Measurements from ENCODE around the gene APOL2. TPM values are rescaled to one million over a fixed set of nuclear protein-coding genes. Genes with fewer than 3 reads are reported as not detected.
A peak's percentile ranks its signal among the peaks of the same experiment; 100 is the strongest.
"Not testable (repeated sequence)": the region's sequence is repeated elsewhere in the genome, so short reads cannot be mapped to it uniquely, and the experiment has no call there.

Gene APOL2
- total RNA-seq, 1 donor from 2014 or later: 38.3 TPM

DNA sequence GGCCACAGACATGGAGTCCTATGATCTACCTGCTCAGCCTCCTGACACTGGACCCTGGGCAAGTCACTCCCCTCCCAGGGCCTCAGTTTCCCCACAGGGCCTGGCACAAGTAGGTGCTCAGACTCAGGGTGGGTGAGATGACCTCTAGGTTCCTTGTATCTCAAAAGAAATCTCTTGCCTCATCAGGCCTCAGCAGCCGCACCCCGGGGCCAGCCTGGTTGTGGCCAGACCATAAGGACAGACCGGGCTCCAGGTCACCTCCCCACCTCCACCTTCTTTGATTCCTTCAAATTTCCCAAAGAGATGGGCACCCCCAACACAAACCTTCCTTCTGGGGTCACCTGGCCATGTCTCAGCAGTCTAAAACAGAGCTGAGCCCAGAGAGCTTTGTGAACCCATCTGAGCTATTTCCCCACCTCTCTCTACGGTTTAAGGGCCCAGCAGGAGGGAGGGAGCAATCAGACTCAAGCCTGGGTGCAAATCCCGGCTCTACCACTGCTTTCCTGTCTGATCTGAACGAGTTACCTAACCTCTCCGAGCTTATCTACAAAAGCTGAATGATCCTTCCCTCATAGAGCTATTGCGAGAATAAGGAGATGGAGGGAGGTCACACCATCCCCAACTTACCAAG, 35.2 kb downstream of the APOL2 start:
- Mint-ChIP-seq H3K36me3 (ENCODE audit: low read depth) (no peaks in the 10 kb centered on the region), H3K27ac (no peak overlapping the region), H3K27me3 (peaks cover 8% of the 10 kb centered on the region), H3K4me3 (peak overlapping the region; percentile 52), H3K4me1 (peaks cover 23% of the 10 kb centered on the region), H3K9me3 (peaks cover 2% of the 10 kb centered on the region)
- CTCF ChIA-PET: no interaction called here
- TF ChIP-seq, protein P1, sequence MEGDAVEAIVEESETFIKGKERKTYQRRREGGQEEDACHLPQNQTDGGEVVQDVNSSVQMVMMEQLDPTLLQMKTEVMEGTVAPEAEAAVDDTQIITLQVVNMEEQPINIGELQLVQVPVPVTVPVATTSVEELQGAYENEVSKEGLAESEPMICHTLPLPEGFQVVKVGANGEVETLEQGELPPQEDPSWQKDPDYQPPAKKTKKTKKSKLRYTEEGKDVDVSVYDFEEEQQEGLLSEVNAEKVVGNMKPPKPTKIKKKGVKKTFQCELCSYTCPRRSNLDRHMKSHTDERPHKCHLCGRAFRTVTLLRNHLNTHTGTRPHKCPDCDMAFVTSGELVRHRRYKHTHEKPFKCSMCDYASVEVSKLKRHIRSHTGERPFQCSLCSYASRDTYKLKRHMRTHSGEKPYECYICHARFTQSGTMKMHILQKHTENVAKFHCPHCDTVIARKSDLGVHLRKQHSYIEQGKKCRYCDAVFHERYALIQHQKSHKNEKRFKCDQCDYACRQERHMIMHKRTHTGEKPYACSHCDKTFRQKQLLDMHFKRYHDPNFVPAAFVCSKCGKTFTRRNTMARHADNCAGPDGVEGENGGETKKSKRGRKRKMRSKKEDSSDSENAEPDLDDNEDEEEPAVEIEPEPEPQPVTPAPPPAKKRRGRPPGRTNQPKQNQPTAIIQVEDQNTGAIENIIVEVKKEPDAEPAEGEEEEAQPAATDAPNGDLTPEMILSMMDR (IDR thresholded peaks at IDR 0.05): no peak
- ATAC-seq (ENCODE audit: low read depth): no peak
- POLR2A ChIA-PET: no interaction called here
- no peak for DNase-seq
- intact Hi-C loops (cut with micrococcal nuclease): no loop called here

DNA sequence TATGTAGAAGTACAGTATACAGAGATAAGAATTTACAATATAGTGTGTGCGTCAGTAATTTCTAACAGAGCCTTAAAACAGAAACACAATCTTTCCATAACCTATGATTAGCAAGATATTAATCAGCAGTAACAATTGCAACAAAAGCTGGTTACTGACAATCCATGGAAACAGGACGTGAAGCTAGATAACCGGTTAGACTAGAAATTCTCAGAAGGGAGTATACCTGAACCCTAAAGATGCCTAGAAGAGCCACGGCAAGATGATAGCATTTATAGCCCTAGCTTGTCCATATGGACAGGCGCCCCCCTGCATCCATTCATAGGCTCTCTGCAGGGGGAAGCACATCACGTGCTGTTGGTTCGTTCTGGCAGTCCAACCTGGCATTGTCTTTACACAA, 35.9 kb downstream of the APOL2 start:
- H3K4me3 Mint-ChIP-seq; H3K9me3 Mint-ChIP-seq; intact Hi-C loops (cut with micrococcal nuclease); ATAC-seq (ENCODE audit: low read depth); DNase-seq; CTCF ChIA-PET; H3K36me3 Mint-ChIP-seq (ENCODE audit: low read depth); POLR2A ChIA-PET; H3K27ac Mint-ChIP-seq: not testable (repeated sequence)
- peaks cover 25% of the 10 kb centered on the region for H3K4me1 Mint-ChIP-seq
- peaks cover 10% of the 10 kb centered on the region for H3K27me3 Mint-ChIP-seq

DNA sequence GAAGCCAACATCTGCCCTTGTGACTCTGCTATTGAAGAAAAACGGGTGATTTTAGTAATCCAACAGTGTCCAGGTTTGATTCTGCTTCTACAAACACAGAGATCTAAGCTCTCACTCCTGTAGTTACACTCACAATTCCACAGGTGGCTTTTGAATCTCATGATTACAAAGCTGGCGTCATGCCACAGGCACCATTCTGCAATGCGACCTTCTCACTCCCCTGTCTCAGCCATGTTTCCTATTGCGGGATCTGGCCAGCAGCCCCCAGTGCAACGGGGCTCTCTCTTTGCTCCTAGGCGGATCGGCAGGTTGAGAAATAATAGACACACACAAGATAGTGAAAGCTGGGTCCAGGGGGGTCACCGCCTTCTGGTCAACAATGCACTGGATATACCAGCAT, 36.4 kb downstream of the APOL2 start:
- H3K27me3 Mint-ChIP-seq: peaks cover 16% of the 10 kb centered on the region
- intact Hi-C loops (cut with micrococcal nuclease); H3K9me3 Mint-ChIP-seq; DNase-seq; H3K27ac Mint-ChIP-seq; H3K4me3 Mint-ChIP-seq; H3K36me3 Mint-ChIP-seq (ENCODE audit: low read depth); ATAC-seq (ENCODE audit: low read depth); CTCF ChIA-PET; POLR2A ChIA-PET: not testable (repeated sequence)
- peaks cover 30% of the 10 kb centered on the region for H3K4me1 Mint-ChIP-seq

DNA sequence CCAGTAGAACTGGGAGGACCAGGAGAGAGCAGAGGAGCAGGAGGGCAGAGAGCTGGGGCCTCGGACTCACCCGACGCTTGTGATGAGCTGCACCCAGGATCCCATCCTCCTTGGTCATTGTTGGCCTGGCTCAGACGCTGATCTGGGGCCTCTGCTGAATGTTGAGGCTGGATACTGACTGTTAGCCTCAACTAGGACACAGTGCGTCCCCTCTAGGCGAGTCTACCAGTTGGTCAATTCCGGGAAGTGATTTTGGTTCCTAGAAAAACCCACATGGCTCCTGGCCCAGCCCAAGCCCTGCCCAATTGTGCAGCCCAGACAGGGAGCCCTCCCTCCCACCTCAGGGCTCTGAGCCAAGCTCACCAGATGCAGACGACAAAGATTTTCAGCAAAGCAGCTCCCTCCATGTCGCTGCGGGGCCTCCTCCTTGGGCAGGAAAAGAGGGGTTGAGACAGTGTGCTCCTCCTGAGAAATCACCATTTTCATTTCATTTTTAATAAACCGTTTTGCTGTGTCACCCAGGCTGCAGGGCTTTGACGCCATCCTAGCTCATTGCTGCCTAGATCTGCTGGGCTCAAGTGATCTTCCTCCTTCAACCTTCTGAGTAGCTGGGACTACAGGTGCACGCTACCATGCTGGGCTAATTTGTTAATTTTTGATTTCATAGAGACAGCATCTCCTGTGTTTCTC, 37.6 kb downstream of the APOL2 start, which contains the start of gene APOL4:
Gene APOL4, minus strand, starts transcription at position 180 of the 690 bp plus-strand sequence. Its CDS starts 75 bp downstream, at position 105.
- POLR2A ChIA-PET: no interaction called here
- no peak within 1 kb of the TSS for H3K27ac Mint-ChIP-seq

DNA sequence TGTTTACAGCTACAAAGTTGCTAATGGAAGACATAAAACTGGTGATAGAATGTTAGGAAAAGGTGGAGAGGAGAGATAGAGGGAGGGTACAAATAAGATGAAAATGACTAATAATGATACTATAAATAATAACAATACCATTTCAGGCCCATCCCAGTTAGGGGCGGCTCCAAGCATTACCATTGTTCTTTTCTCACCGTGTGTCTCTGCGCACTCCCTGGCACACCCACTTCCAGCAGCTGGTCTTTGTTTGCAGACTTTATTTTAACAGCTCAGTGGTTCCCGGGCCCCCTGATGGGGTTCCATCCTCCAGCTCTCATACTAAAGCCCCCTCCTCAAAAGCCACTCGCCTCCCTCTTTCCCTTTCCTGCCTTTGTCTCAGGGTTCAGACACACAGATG, 38.3 kb downstream of the APOL2 start:
- H3K4me3 Mint-ChIP-seq; intact Hi-C loops (cut with micrococcal nuclease); ATAC-seq (ENCODE audit: low read depth); CTCF ChIA-PET; POLR2A ChIA-PET; DNase-seq; H3K27ac Mint-ChIP-seq; H3K36me3 Mint-ChIP-seq (ENCODE audit: low read depth); H3K9me3 Mint-ChIP-seq: not testable (repeated sequence)
- peaks cover 17% of the 10 kb centered on the region for H3K27me3 Mint-ChIP-seq
- peaks cover 35% of the 10 kb centered on the region for H3K4me1 Mint-ChIP-seq

More for the DNA sequence above, 37.6 kb downstream of the APOL2 start, which contains the start of gene APOL4:
- CTCF ChIA-PET: no interaction called here
- ATAC-seq (ENCODE audit: low read depth): no peak
- Mint-ChIP-seq H3K4me3 (no peak within 1 kb of the TSS), H3K4me1 (peaks cover 40% of the 10 kb centered on the region), H3K9me3 (no peaks in the 10 kb centered on the region), H3K27me3 (peaks cover 17% of the 10 kb centered on the region), H3K36me3 (ENCODE audit: low read depth) (no peaks in the 10 kb centered on the region)
- no peak for DNase-seq
- intact Hi-C loops (cut with micrococcal nuclease): no loop called here
- TF ChIP-seq, protein P1 (IDR thresholded peaks at IDR 0.05): no peak

DNA sequence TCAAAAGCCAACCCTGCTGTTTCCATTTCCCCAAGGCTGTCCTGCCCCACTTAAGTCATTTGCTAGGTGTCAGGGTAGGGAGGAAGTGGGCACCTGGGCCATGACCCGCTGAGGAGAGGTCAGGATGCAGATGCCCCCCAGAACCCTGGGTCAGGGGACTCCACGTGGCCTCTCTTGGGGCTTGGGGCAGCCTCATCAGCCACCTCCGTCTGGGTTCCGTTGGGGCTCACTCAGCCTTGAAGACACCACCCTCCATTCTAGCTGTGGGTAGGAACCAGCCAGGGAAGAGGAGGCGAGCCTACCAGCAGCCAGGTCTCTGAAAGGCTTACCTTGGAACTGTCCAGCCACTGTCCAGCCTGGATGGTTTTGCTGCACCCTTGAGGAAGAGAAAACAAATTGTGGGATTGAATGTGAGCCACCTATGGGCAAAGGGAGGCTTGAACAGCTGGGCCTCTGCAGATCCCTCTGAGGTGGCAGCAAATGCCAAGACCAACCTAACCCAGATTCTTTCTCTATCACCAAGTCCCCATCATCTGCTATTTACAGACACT, 40.3 kb downstream of the APOL2 start:
- CTCF ChIA-PET: no interaction called here
- H3K27me3 Mint-ChIP-seq: peaks cover 17% of the 10 kb centered on the region
- TF ChIP-seq, protein P1 (IDR thresholded peaks at IDR 0.05): no peak
- POLR2A ChIA-PET: no interaction called here
- DNase-seq (no peak), ATAC-seq (ENCODE audit: low read depth) (no peak)
- intact Hi-C loops (cut with micrococcal nuclease): loop anchor here (5.0 kb wide), 3 partner anchors 38 to 288 kb away; partner anchors contain the start of gene APOL2
- peaks cover 19% of the 10 kb centered on the region for H3K4me1 Mint-ChIP-seq
- no peaks in the 10 kb centered on the region for H3K36me3 Mint-ChIP-seq (ENCODE audit: low read depth)
- H3K27ac Mint-ChIP-seq: no peak overlapping the region
- H3K4me3 Mint-ChIP-seq: no peak overlapping the region
- H3K9me3 Mint-ChIP-seq: no peaks in the 10 kb centered on the region

Measured in activated B cell treated with CpG ODN at 0.5 μM for 24 hours (primary cell).